ENCODE results near the gene ARHGEF25. TPM values are rescaled to one million over a fixed set of nuclear protein-coding genes. Genes with fewer than 3 reads are reported as not detected.

Gene ARHGEF25
- total and polyA plus RNA-seq, 2 of the 4 experiments (the other 2 are of a cell fraction): 6.3 to 17.9 TPM

GRCh38 chr12:57609781-57610553 lies 1.3 kb upstream of the ARHGEF25 start:
- intact Hi-C loops (cut with micrococcal nuclease): no loop called here
- Histone ChIP-seq H3K18ac (ENCODE audit: low read depth, low read length) (no peak overlapping the region), H4K20me1 (ENCODE audit: insufficient read depth, low read length) (no peaks in the 10 kb centered on the region), H3K14ac (replicated peaks; ENCODE audit: low read depth, low read length) (no peak overlapping the region), H2BK15ac (ENCODE audit: low read depth, low read length) (no peak overlapping the region), H4K91ac (ENCODE audit: insufficient read depth, low read depth, low read length) (peak overlapping the region; percentile 54; the same call in 1 of the 2 replicates), H3K9ac (ENCODE audit: low read depth, low read length) (no peak overlapping the region), H2BK20ac (ENCODE audit: low read depth, low read length) (no peak overlapping the region), H3K9me3 (ENCODE audit: control insufficient read depth, insufficient read depth, low read length) (no peaks in the 10 kb centered on the region), H2AK5ac (ENCODE audit: low read depth, low read length) (peak overlapping the region; percentile 46; the same call in 1 of the 2 replicates), H3K4me3 (ENCODE audit: insufficient read depth, low read depth, low read length) (no peak overlapping the region), H3K4me2 (ENCODE audit: low read depth, low read length) (no peak overlapping the region; the same call in 1 of the 2 replicates), H2BK120ac (ENCODE audit: low read depth, low read length) (no peak overlapping the region), H2BK5ac (ENCODE audit: low read depth, low read length, poor library complexity, severe bottlenecking) (no peak overlapping the region), H4K8ac (ENCODE audit: low read depth in 2 of 2, low read length in 2 of 2) (peak overlapping the region; percentile 93 to 97; a peak in 3 of 4 replicates), H2AFZ (replicated peaks; ENCODE audit: low read length, poor library complexity) (peak overlapping the region; percentile 92), H4K5ac (ENCODE audit: low read depth, low read length) (peak overlapping the region; percentile 99; the same call in 1 of the 2 replicates), H3K27ac (ENCODE audit: insufficient read depth, low read length) (no peak overlapping the region), H3K27me3 (ENCODE audit: control insufficient read depth, insufficient read depth, low read length) (no peaks in the 10 kb centered on the region), H3K56ac (ENCODE audit: extremely low read depth, insufficient read depth, low read length) (no peak overlapping the region), H3K23ac (ENCODE audit: low read depth, low read length) (0 out of 2 replicates have a peak overlapping the region, but pooled peaks have one; percentile 15), H3K4ac (ENCODE audit: low read depth, low read length) (peak overlapping the region; percentile 91), H3K9me1 (ENCODE audit: insufficient read depth, low read length) (peaks cover 14% of the 10 kb centered on the region; the same call in 1 of the 2 replicates), H3K79me1 (ENCODE audit: low read depth in 1 of 2, low read length in 2 of 2) (peaks cover 9 to 26% of the 10 kb centered on the region in 2 experiments), H3K36me3 (ENCODE audit: control insufficient read depth, insufficient read depth, low read length) (peaks cover 21% of the 10 kb centered on the region), H2AK9ac (replicated peaks; ENCODE audit: low read depth, low read length, poor library complexity) (peak overlapping the region; percentile 89), H3K4me1 (ENCODE audit: control insufficient read depth, insufficient read depth, low read length) (peaks cover 6% of the 10 kb centered on the region)
- dilution Hi-C loops (cut with HindIII; ENCODE audit: low sequenced_read_pairs, unreplicated experiment): no loop called here
- TF ChIP-seq RFX5 (IDR thresholded peaks at IDR 0.05; ENCODE audit: low read depth, low read length): no peak
- TF ChIP-seq CTCF (conservative IDR thresholded peaks at IDR 0.05; ENCODE audit: low read depth, low read length): no peak
- TF ChIP-seq, protein P1, sequence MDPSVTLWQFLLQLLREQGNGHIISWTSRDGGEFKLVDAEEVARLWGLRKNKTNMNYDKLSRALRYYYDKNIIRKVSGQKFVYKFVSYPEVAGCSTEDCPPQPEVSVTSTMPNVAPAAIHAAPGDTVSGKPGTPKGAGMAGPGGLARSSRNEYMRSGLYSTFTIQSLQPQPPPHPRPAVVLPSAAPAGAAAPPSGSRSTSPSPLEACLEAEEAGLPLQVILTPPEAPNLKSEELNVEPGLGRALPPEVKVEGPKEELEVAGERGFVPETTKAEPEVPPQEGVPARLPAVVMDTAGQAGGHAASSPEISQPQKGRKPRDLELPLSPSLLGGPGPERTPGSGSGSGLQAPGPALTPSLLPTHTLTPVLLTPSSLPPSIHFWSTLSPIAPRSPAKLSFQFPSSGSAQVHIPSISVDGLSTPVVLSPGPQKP (IDR thresholded peaks at IDR 0.05; ENCODE audit: borderline replicate concordance, low read depth, low read length): no peak
- no peak for TF ChIP-seq MXI1 (IDR thresholded peaks at IDR 0.05; ENCODE audit: borderline replicate concordance, low read depth, low read length)
- no peak for TF ChIP-seq CEBPB (IDR thresholded peaks at IDR 0.05; ENCODE audit: low read depth, low read length)
- TF ChIP-seq NFE2L2 (IDR thresholded peaks at IDR 0.05; ENCODE audit: low read depth, low read length): no peak
- no peak for TF ChIP-seq BHLHE40 (IDR thresholded peaks at IDR 0.05; ENCODE audit: low read depth, low read length)
- no peak for TF ChIP-seq CHD1 (IDR thresholded peaks at IDR 0.05; ENCODE audit: low read depth, low read length)
- POLR2A ChIA-PET (ENCODE audit: unreplicated experiment): interaction anchor here (0.6 kb wide), 1 partner anchor 133 kb away, joined by 15 read pairs; no protein-coding TSS in a partner anchor
- no TSS peak for BruUV-seq (replicated peaks)
- CTCF ChIA-PET: no interaction called here
- no peak for ATAC-seq (ENCODE audit: low read depth)
- in situ Hi-C loops (cut with MboI; ENCODE audit: low sequenced_read_pairs): no loop called here
- 17% methylated on average over 3 of the region's 34 CpGs; no CpG with 5 or more reads in 1 of the 2 experiments for WGBS, 2 experiments (ENCODE audit: extremely low coverage in 2 of 2, insufficient read length in 1 of 2)
- no peak for DNase-seq

Data from IMR-90 (cell line).